DND-41 (cell line): Measurements from ENCODE around the gene GALM.

ENCODE experiments used
- CTCF ChIP-seq: IDR thresholded peaks from 2 replicates; pipeline ENCODE4 v1.5.1; 2012; ENCODE audit warnings: borderline replicate concordance, low read length, moderate library complexity, mild to moderate bottlenecking; ENCODE audit not compliant: poor library complexity, severe bottlenecking; ENCODE audit errors: extremely low read depth
- EZH2 ChIP-seq: IDR thresholded peaks from 3 replicates; pipeline ENCODE4 v1.6.1; 2012; ENCODE audit warnings: borderline replicate concordance, low read depth, mild to moderate bottlenecking, moderate library complexity, low read length, inconsistent platforms; ENCODE audit not compliant: severe bottlenecking

GRCh38 chr2:38712871-38713270 lies 47.0 kb downstream of the GALM start:
- TF ChIP-seq EZH2, result no peak
- TF ChIP-seq CTCF, result no peak
